ENCODE results near the gene KERA.

KERA gene

GRCh38 chr12:91040096-91040755, 17.6 kb downstream of the KERA start:
- H3K4me3 ChIP-seq (ENCODE audit: low read length): no peak overlapping the region
- H3F3A ChIP-seq (ENCODE audit: insufficient read depth, low read length): no peaks in the 10 kb centered on the region
- no peak overlapping the region for H3K9ac ChIP-seq (ENCODE audit: low read length)
- H3K4me1 ChIP-seq (ENCODE audit: low read length): no peaks in the 10 kb centered on the region
- H3K9me3 ChIP-seq (replicated peaks; ENCODE audit: insufficient read depth, low read length): no peaks in the 10 kb centered on the region
- H3K36me3 ChIP-seq (replicated peaks; ENCODE audit: insufficient read depth, low read length): no peaks in the 10 kb centered on the region
- no peak for DNase-seq
- no peak overlapping the region for H3K4me2 ChIP-seq (ENCODE audit: low read depth, low read length)
- no peaks in the 10 kb centered on the region for H3K79me2 ChIP-seq (ENCODE audit: low read length)
- H4K20me1 ChIP-seq (ENCODE audit: insufficient read depth, low read length): no peaks in the 10 kb centered on the region
- TF ChIP-seq EZH2phosphoT487 (IDR thresholded peaks at IDR 0.05; ENCODE audit: low read length) (no peak), EZH2 (optimal IDR thresholded peaks at IDR 0.05; ENCODE audit: low read depth, low read length) (no peak), CTCF (IDR thresholded peaks at IDR 0.05; ENCODE audit: low read length) (no peak)
- H3K9me2 ChIP-seq (replicated peaks; ENCODE audit: insufficient read depth, low read length): no peaks in the 10 kb centered on the region
- no peak overlapping the region for H3K27ac ChIP-seq (ENCODE audit: low read length)
- H3K27me3 ChIP-seq (replicated peaks; ENCODE audit: insufficient read depth, low read length): no peaks in the 10 kb centered on the region
- H2AFZ ChIP-seq (ENCODE audit: low read length): no peak overlapping the region

- Histone ChIP-seq H2AFZ (ENCODE audit: low read length) (no peak overlapping the region), H3F3A (ENCODE audit: insufficient read depth, low read length) (no peaks in the 10 kb centered on the region), H3K9ac (ENCODE audit: low read length) (no peak overlapping the region), H3K4me1 (ENCODE audit: low read length) (no peaks in the 10 kb centered on the region), H3K27me3 (replicated peaks; ENCODE audit: insufficient read depth, low read length) (no peaks in the 10 kb centered on the region), H3K9me2 (replicated peaks; ENCODE audit: insufficient read depth, low read length) (no peaks in the 10 kb centered on the region), H3K4me2 (ENCODE audit: low read depth, low read length) (no peak overlapping the region), H3K4me3 (ENCODE audit: low read length) (no peak overlapping the region), H3K79me2 (ENCODE audit: low read length) (no peaks in the 10 kb centered on the region), H3K36me3 (replicated peaks; ENCODE audit: insufficient read depth, low read length) (no peaks in the 10 kb centered on the region), H3K27ac (ENCODE audit: low read length) (no peak overlapping the region), H4K20me1 (ENCODE audit: insufficient read depth, low read length) (no peaks in the 10 kb centered on the region), H3K9me3 (replicated peaks; ENCODE audit: insufficient read depth, low read length) (no peaks in the 10 kb centered on the region)
- DNase-seq: no peak
- TF ChIP-seq CTCF (IDR thresholded peaks at IDR 0.05; ENCODE audit: low read length) (no peak), EZH2 (optimal IDR thresholded peaks at IDR 0.05; ENCODE audit: low read depth, low read length) (no peak), EZH2phosphoT487 (IDR thresholded peaks at IDR 0.05; ENCODE audit: low read length) (no peak)
Measured at GRCh38 chr12:91037276-91037675, 20.5 kb downstream of the KERA start.

- Histone ChIP-seq H3K9me2 (replicated peaks; ENCODE audit: insufficient read depth, low read length) (no peaks in the 10 kb centered on the region), H3K4me3 (ENCODE audit: low read length) (no peak overlapping the region)
Measured at GRCh38 chr12:91033251-91033650, 24.6 kb downstream of the KERA start.

More at GRCh38 chr12:91033251-91033650, 24.6 kb downstream of the KERA start:
- no peak for DNase-seq
- H3K9ac ChIP-seq (ENCODE audit: low read length): no peak overlapping the region
- no peaks in the 10 kb centered on the region for H4K20me1 ChIP-seq (ENCODE audit: insufficient read depth, low read length)
- no peaks in the 10 kb centered on the region for H3K36me3 ChIP-seq (replicated peaks; ENCODE audit: insufficient read depth, low read length)
- no peak overlapping the region for H3K4me2 ChIP-seq (ENCODE audit: low read depth, low read length)
- no peak for TF ChIP-seq EZH2 (optimal IDR thresholded peaks at IDR 0.05; ENCODE audit: low read depth, low read length)
- TF ChIP-seq EZH2phosphoT487 (IDR thresholded peaks at IDR 0.05; ENCODE audit: low read length): no peak
- no peak for TF ChIP-seq CTCF (IDR thresholded peaks at IDR 0.05; ENCODE audit: low read length)
- no peaks in the 10 kb centered on the region for H3K27me3 ChIP-seq (replicated peaks; ENCODE audit: insufficient read depth, low read length)
- no peak overlapping the region for H3K27ac ChIP-seq (ENCODE audit: low read length)
- no peaks in the 10 kb centered on the region for H3K4me1 ChIP-seq (ENCODE audit: low read length)
- no peaks in the 10 kb centered on the region for H3K79me2 ChIP-seq (ENCODE audit: low read length)
- H3K9me3 ChIP-seq (replicated peaks; ENCODE audit: insufficient read depth, low read length): no peaks in the 10 kb centered on the region
- no peaks in the 10 kb centered on the region for H3F3A ChIP-seq (ENCODE audit: insufficient read depth, low read length)
- H2AFZ ChIP-seq (ENCODE audit: low read length): no peak overlapping the region
